ENCODE data around the gene IL18RAP. TPM values are rescaled to one million over a fixed set of nuclear protein-coding genes. Genes with fewer than 3 reads are reported as not detected.

Gene IL18RAP
- total RNA-seq, 1 experiment from 2014 or later = not detected

DNA sequence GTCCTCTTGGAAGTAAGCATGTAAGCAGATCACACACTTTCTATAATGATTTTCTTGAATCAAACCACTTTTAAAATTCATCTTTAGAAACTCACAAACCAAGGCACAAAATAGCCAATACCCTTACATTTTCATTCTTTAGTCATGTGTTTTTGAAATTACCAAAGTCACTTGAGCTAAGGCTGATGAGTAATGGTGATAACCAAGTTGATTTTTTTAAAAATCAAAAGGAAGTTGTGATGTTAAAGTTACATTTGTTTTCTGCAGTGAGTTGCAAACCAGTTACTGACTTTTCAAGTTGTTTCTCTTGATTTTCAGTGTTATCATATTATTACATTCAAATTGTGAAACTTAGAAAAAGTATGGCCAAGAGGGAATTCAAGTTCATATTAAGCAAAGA, 21.5 kb upstream of the IL18RAP start:
- Histone ChIP-seq H3K4ac (ENCODE audit: low read depth, low read length) (no peak overlapping the region), H2BK12ac (ENCODE audit: insufficient read length, low read depth, low read length) (no peak overlapping the region), H3K23me2 (ENCODE audit: insufficient read length, low read depth, low read length, poor library complexity, severe bottlenecking) (no peaks in the 10 kb centered on the region), H4K8ac (replicated peaks; ENCODE audit: insufficient read length, low read depth, low read length) (no peak overlapping the region), H2BK15ac (ENCODE audit: low read depth, low read length) (no peak overlapping the region), H3K56ac (ENCODE audit: insufficient read length, low read depth, low read length) (no peak overlapping the region), H2AFZ (ENCODE audit: low read length) (no peak overlapping the region), H4K5ac (ENCODE audit: insufficient read length, low read depth, low read length) (no peak overlapping the region), H4K20me1 (ENCODE audit: control insufficient read depth, insufficient read depth, insufficient read length) (no peaks in the 10 kb centered on the region), H3T11ph (ENCODE audit: low read length) (no peak overlapping the region), H3K27ac (ENCODE audit: insufficient read length, low read depth, low read length) (no peak overlapping the region), H3K79me2 (ENCODE audit: insufficient read depth, low read length) (no peaks in the 10 kb centered on the region), H3K23ac (ENCODE audit: insufficient read length, low read depth, low read length) (no peak overlapping the region), H2BK120ac (ENCODE audit: low read depth, low read length, poor library complexity, severe bottlenecking) (no peak overlapping the region), H4K91ac (ENCODE audit: insufficient read length, low read depth, low read length) (no peak overlapping the region), H3K18ac (ENCODE audit: insufficient read length, low read depth, low read length) (no peak overlapping the region), H3K9ac (ENCODE audit: extremely low read depth, insufficient read length, low read length) (no peak overlapping the region), H3K4me2 (ENCODE audit: insufficient read depth, insufficient read length, low read length) (no peak overlapping the region), H2BK20ac (ENCODE audit: low read depth, low read length, poor library complexity, severe bottlenecking) (no peak overlapping the region), H3K79me1 (ENCODE audit: insufficient read depth, low read depth, low read length, poor library complexity, severe bottlenecking) (no peaks in the 10 kb centered on the region), H3K9me3 (ENCODE audit: control insufficient read depth, low read depth, low read length) (no peaks in the 10 kb centered on the region), H2BK5ac (ENCODE audit: insufficient read length, low read length) (no peak overlapping the region), H3K4me1 (ENCODE audit: insufficient read depth, low read length) (no peaks in the 10 kb centered on the region), H3K27me3 (ENCODE audit: insufficient read depth, low read length) (no peaks in the 10 kb centered on the region), H2AK5ac (ENCODE audit: insufficient read length, low read length) (no peak overlapping the region), H3K14ac (ENCODE audit: insufficient read depth, low read length) (no peak overlapping the region)
- Mint-ChIP-seq H3K27me3 (ENCODE audit: low read depth) (no peaks in the 10 kb centered on the region), H3K4me3 (no peak overlapping the region), H3K9me3 (no peaks in the 10 kb centered on the region), H3K4me1 (no peaks in the 10 kb centered on the region), H3K36me3 (ENCODE audit: insufficient read depth in 1 of 3, low read depth in 3 of 3) (no peaks in the 10 kb centered on the region), H3K27ac (no peak overlapping the region)
- TF ChIP-seq, protein P1, sequence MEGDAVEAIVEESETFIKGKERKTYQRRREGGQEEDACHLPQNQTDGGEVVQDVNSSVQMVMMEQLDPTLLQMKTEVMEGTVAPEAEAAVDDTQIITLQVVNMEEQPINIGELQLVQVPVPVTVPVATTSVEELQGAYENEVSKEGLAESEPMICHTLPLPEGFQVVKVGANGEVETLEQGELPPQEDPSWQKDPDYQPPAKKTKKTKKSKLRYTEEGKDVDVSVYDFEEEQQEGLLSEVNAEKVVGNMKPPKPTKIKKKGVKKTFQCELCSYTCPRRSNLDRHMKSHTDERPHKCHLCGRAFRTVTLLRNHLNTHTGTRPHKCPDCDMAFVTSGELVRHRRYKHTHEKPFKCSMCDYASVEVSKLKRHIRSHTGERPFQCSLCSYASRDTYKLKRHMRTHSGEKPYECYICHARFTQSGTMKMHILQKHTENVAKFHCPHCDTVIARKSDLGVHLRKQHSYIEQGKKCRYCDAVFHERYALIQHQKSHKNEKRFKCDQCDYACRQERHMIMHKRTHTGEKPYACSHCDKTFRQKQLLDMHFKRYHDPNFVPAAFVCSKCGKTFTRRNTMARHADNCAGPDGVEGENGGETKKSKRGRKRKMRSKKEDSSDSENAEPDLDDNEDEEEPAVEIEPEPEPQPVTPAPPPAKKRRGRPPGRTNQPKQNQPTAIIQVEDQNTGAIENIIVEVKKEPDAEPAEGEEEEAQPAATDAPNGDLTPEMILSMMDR (conservative IDR thresholded peaks at IDR 0.05) = no peak
- no peak for DNase-seq
